Jurkat, Clone E6-1 (cell line): Measurements from ENCODE around the gene PPP2R5C.
"Not testable (repeated sequence)": the region's sequence is repeated elsewhere in the genome, so short reads cannot be mapped to it uniquely, and the experiment has no call there.

Experiments used
- DNase-seq: peaks from one replicate; pipeline ENCODE4 v3.0.0-alpha.2; 2011; ENCODE audit warnings: low read depth, low spot score
- H3K4me3 ChIP-seq: 2 replicates; pipeline ENCODE4 v1.5.1; 2011; ENCODE audit warnings: mild to moderate bottlenecking, low read length, control low read depth, moderate library complexity

The PPP2R5C gene

GRCh38 chr14:101740981-101741380 lies 20.5 kb upstream of the PPP2R5C start:
- no peak for DNase-seq
- no peak overlapping the region for H3K4me3 ChIP-seq

GRCh38 chr14:101743701-101744100 lies 17.8 kb upstream of the PPP2R5C start:
- H3K4me3 ChIP-seq: no peak overlapping the region
- DNase-seq: no peak

DNA sequence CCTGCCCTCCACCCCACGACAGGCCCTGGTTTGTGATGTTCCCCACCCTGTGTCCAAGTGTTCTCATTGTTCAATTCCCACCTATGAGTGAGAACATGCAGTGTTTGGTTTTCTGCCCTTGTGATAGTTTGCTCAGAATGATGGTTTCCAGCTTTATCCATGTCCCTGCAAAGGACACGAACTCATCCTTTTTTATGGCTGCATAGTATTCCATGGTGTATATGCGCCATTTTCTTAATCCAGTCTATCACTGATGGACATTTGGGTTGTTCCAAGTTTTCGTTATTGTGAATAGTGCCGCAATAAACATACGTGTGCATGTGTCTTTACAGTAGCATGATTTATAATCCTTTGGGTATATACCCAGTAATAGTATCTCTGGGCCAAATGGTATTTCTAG lies 17.1 kb upstream of the PPP2R5C start:
- not testable (repeated sequence) for H3K4me3 ChIP-seq, DNase-seq

DNA sequence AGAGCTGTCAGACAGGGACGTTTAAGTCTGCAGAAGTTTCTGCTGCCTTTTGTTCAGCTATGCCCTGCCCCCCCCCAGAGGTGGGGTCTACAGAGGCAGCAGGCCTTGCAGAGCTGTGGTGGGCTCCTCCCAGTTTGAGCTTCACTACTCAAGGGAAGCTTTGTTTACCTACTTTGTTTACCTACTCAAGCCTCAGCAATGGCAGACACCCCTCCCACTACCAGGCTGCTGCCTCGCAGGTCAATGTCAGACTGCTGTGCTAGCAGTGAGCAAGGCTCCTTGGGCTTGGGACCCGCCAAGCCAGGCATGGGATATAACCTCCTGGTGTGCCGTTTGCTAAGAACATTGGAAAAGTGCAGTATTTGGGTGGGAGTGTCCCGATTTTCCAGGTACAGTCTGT lies 11.8 kb upstream of the PPP2R5C start:
- not testable (repeated sequence) for H3K4me3 ChIP-seq, DNase-seq

DNA sequence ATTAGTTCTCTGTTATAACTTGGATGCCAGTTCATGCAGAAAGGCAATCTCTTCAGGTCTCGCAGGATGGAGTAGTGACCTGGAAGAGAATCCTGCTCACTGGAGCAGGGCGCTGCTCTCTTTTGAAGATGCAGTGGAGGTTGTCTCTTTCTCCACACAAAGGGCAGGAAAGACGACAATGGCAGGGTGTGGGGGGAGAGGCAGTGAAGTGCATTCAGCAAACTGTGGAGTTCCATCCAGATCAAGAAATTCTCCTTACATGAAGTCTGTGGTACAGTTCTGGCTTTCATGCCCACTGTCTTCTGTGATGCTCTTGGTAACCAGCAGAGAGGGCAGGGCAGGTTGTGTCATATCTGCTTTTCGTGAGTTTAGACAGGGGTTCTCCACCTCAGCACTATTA lies 6.6 kb upstream of the PPP2R5C start:
- H3K4me3 ChIP-seq: no peak overlapping the region
- DNase-seq: no peak

GRCh38 chr14:101755591-101756324 lies 5.8 kb upstream of the PPP2R5C start:
- DNase-seq: no peak
- H3K4me3 ChIP-seq: no peak overlapping the region

GRCh38 chr14:101757064-101757838 lies 4.3 kb upstream of the PPP2R5C start:
- DNase-seq: no peak
- no peak overlapping the region for H3K4me3 ChIP-seq

DNA sequence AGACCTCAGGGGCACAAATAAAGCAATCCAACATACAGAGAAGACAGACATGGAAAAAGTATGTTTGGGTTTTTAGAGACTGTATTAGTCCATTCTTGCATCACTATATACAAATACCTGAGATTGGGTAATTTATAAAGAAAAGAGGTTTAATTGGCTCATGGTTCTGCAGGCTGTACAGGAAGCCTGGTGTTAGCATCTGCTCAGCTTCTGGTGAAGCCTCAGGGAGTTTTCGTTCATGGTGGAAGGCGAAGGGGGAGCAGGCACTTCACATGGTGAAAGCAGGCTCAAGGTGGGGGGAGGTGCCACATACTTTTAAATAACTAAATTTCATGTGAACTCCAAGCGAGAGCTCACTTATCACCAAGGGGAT lies 3.7 kb upstream of the PPP2R5C start:
- H3K4me3 ChIP-seq: no peak overlapping the region
- DNase-seq: no peak

DNA sequence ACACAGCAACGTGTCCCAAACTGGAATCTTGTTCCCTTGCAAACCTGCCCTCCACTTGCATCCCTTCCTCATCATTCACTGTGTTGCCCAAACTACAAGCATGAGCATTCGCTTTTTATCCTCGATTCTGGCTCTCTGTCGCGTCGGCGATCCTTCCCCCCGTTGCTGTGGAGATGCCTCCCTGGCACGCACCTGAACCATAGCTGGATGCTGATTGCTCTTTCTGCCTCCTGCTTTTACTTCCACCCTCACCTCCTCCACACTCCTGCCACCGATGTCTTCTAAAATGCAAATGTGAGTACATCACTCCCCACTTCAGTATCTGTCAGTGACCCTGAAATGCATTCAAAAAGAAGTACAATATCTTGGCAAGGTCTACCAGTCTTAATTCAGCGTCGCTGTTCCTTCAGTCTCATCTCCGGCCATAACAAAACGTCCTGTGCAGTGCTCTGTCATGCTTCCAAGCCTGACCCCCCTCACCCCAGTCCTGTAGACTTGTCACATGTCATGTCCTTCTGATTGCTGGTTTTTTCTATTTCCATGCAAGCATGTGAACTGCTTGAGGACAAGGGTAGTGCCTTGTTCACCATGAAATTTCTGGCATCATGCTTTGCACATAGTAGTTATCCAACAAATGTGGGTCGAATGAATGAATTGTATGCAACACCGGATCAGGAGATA lies 2.5 kb upstream of the PPP2R5C start:
- no peak overlapping the region for H3K4me3 ChIP-seq
- no peak for DNase-seq

DNA sequence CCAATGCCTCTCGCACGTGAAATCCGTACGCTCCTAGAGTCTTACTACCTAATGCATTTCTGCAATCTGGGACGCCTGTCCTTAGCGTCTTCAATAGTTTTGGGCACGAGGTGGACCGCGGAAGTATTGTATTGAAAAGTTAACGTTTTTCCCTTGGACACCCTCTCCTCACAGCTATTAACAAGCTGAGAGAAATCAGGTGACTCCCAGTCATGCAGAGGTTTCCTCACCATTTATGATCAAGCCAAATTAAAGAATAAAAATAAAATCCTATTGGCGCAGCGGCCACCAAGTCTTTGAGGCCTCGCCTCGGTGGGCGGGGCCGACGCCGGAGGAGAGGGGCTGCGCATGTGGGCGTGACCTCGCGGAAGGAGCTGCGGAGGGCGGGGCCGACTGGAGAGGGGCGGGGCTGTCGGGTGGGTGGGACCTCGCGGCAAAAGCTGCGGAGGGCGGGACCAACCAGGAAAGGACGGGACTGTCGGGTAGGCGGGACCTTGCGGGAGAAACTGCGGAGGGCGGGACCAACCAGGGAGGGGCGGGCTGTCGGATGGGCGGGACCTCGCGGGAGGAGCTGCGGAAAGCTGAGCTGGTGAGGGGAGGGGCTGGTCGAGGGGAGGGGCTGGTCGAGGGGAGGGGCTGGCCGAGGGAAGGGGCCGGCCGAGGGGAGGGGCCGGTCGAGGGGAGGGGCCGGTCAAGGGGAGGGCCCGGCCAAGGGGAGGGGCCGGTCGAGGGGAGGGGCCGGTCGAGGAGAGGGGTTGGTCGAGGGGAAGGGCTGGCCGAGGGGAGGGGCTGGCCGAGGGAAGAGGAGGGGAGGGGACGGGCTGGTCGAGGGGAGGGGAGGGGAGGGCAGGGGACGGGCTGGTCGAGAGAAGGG lies 1.1 kb upstream of the PPP2R5C start:
- DNase-seq: peak; percentile 94
- H3K4me3 ChIP-seq: peak overlapping the region; percentile 90

GRCh38 chr14:101761881-101762529 lies 496 bp downstream of the PPP2R5C start:
- H3K4me3 ChIP-seq: peak overlapping the region; percentile 55
- no peak for DNase-seq

DNA sequence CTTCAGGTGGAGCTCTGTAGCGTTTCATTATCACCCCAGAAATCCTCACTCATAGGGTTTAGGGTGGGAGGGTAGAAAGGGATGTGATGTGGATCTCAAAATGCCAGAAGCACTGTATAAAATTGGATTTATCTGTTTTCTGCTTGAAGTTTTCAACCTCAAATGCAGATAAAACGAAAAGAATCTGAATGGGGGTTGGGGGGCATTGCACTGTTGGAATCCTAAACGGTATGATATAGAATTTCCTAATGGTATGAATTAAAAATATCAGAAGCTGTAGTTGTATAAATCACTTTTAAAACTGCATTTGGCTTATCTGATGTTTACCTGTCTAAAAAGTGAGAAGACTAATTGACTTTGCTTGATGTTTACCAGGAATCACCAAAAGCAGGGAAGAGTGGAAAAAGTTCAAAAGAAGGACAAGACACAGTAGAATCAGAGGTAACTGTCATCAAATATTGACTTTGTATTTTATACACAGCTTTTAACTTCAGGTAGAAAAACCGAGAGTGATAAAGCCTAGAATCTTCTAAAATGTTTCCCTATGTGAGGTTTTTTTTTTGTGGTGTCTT lies 1.1 kb downstream of the PPP2R5C start:
- no peak for DNase-seq
- peak overlapping the region; percentile 55 for H3K4me3 ChIP-seq

GRCh38 chr14:101763941-101764709 lies 2.6 kb downstream of the PPP2R5C start:
- no peak overlapping the region for H3K4me3 ChIP-seq
- DNase-seq: no peak

GRCh38 chr14:101767618-101768362 lies 6.3 kb downstream of the PPP2R5C start:
- no peak for DNase-seq
- H3K4me3 ChIP-seq: no peak overlapping the region

- DNase-seq: no peak
- no peak overlapping the region for H3K4me3 ChIP-seq
These were observed 8.7 kb downstream of the PPP2R5C start for GRCh38 chr14:101770183-101770582.

DNA sequence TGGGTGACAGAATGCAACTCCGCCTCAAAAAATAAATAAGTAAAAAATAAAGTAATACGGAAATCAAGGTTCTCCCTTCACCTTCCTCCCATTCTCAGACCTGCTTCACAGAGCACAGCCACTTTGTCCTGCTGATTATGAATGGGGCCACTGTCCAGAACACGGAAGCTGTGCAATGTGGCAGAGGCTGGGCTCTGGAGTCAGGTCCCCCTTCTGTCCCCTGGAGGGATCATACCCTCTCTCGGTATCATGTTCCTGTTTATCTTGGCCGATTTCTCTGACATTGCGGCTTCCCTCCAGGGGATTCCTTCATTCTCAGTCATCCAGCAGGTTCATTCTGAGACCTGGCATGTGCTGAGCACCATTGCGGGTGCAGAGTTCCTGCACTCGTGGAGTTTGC lies 11.3 kb downstream of the PPP2R5C start:
- no peak for DNase-seq
- no peak overlapping the region for H3K4me3 ChIP-seq

DNA sequence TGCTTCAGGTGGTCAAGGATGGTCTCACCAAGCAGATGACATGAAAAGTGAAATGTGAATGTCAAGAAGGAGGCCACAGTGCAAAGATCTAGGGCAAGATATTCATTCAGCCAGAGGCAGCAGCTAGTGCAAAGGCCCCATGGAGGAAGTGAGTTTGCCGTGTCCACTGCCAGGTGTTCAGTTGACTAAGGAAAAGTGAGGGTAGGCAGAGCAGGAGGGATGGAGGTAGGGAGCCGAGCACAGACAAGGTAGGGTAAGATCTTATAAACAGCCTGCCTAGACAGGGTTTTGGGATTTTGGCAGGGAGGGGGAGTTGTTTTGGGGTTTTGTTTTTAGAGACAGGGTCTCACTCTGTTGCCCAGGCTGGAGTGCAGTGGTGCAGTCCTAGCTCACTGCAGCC lies 11.9 kb downstream of the PPP2R5C start:
- DNase-seq: no peak
- no peak overlapping the region for H3K4me3 ChIP-seq
